DND-41 (cell line): ENCODE measurements around the gene DIS3L.

Experiments
- EZH2 ChIP-seq: IDR thresholded peaks from 3 replicates; pipeline ENCODE4 v1.6.1; 2012; ENCODE audit warnings: borderline replicate concordance, low read depth, mild to moderate bottlenecking, moderate library complexity, low read length, inconsistent platforms; ENCODE audit not compliant: severe bottlenecking
- TF ChIP-seq, protein P1 (sequence below): IDR thresholded peaks from 2 replicates; pipeline ENCODE4 v1.5.1; 2012; ENCODE audit warnings: borderline replicate concordance, low read length, moderate library complexity, mild to moderate bottlenecking; ENCODE audit not compliant: poor library complexity, severe bottlenecking; ENCODE audit errors: extremely low read depth

GRCh38 chr15:66302489-66303278 is 9.3 kb downstream of the DIS3L start:
- TF ChIP-seq, protein P1, sequence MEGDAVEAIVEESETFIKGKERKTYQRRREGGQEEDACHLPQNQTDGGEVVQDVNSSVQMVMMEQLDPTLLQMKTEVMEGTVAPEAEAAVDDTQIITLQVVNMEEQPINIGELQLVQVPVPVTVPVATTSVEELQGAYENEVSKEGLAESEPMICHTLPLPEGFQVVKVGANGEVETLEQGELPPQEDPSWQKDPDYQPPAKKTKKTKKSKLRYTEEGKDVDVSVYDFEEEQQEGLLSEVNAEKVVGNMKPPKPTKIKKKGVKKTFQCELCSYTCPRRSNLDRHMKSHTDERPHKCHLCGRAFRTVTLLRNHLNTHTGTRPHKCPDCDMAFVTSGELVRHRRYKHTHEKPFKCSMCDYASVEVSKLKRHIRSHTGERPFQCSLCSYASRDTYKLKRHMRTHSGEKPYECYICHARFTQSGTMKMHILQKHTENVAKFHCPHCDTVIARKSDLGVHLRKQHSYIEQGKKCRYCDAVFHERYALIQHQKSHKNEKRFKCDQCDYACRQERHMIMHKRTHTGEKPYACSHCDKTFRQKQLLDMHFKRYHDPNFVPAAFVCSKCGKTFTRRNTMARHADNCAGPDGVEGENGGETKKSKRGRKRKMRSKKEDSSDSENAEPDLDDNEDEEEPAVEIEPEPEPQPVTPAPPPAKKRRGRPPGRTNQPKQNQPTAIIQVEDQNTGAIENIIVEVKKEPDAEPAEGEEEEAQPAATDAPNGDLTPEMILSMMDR = no peak
- no peak for TF ChIP-seq EZH2
